IMR-90 (cell line): ENCODE measurements around the gene SLC25A11. TPM values are rescaled to one million over a fixed set of nuclear protein-coding genes. Genes with fewer than 3 reads are reported as not detected.

Experiments
- ATAC-seq: fragments of 200-7000 bp; cut with Tn5 transposase; 2 replicates; pipeline ENCODE4 v1.9.1; 2020; ENCODE audit warnings: low read depth, mild to moderate bottlenecking, moderate library complexity
- Bru-seq: library from RNA; stranded (reverse); fragments of 400-500 nt; gene quantifications from one replicate; lab custom pipeline; 2021; lab: Mats Ljungman, UMichigan
- BruChase-seq, 2 experiments: library from RNA; stranded (reverse); fragments of 400-500 nt; gene quantifications; one replicate each; lab custom pipeline; 2021; lab: Mats Ljungman, UMichigan
- BruUV-seq: library from RNA; stranded (reverse); fragments of 400-500 nt; replicated peaks from 2 replicates; lab custom pipeline; 2021; lab: Mats Ljungman, UMichigan
- CTCF ChIA-PET: fragments of 300-600 bp; formaldehyde crosslinking; extraction: SDS; loops from one replicate; lab custom pipeline; 2021; ENCODE audit warnings: antibody characterized with exemption; lab: Yijun Ruan, JAX
- POLR2A ChIA-PET: fragments of 300-600 bp; sonication (Branson Sonifier 250); formaldehyde crosslinking; loops from one replicate; lab custom pipeline; 2022; ENCODE audit warnings: antibody characterized with exemption; ENCODE audit not compliant: unreplicated experiment; lab: Charles Lee
- DNase-seq: peaks from one replicate; pipeline ENCODE4 v3.0.0; 2013
- H2AFZ ChIP-seq: replicated peaks from 2 replicates; pipeline ENCODE3; 2013; ENCODE audit warnings: low read length, mild to moderate bottlenecking; ENCODE audit not compliant: poor library complexity
- H2AK5ac ChIP-seq: 2 replicates; pipeline ENCODE4 v1.6.1; 2013; ENCODE audit warnings: low read depth, low read length, inconsistent platforms
- H2AK9ac ChIP-seq: replicated peaks from 2 replicates; pipeline ENCODE3; 2013; ENCODE audit warnings: mild to moderate bottlenecking, low read depth, low read length, moderate library complexity; ENCODE audit not compliant: poor library complexity
- H2BK120ac ChIP-seq: 2 replicates; pipeline ENCODE4 v1.6.1; 2013; ENCODE audit warnings: low read depth, low read length, inconsistent platforms
- H2BK15ac ChIP-seq: 3 replicates; pipeline ENCODE4 v1.6.1; 2013; ENCODE audit warnings: low read depth, low read length, inconsistent platforms
- H2BK20ac ChIP-seq: 2 replicates; pipeline ENCODE4 v1.6.1; 2013; ENCODE audit warnings: low read depth, mild to moderate bottlenecking, inconsistent platforms, low read length, moderate library complexity
- H2BK5ac ChIP-seq: 2 replicates; pipeline ENCODE4 v1.6.1; 2013; ENCODE audit warnings: mild to moderate bottlenecking, low read depth, low read length, inconsistent platforms; ENCODE audit not compliant: poor library complexity, severe bottlenecking
- H3K14ac ChIP-seq: replicated peaks from 2 replicates; pipeline ENCODE4 v1.6.1; 2013; ENCODE audit warnings: low read depth, low read length, inconsistent platforms
- H3K18ac ChIP-seq: 2 replicates; pipeline ENCODE4 v1.6.1; 2013; ENCODE audit warnings: low read depth, low read length, control low read depth
- H3K23ac ChIP-seq: 2 replicates; pipeline ENCODE4 v1.6.1; 2013; ENCODE audit warnings: low read depth, low read length, inconsistent platforms
- H3K27ac ChIP-seq: 2 replicates; pipeline ENCODE4 v1.5.1; 2013; ENCODE audit warnings: mild to moderate bottlenecking, control low read depth, low read length; ENCODE audit not compliant: insufficient read depth
- H3K27me3 ChIP-seq: 2 replicates; pipeline ENCODE4 v1.6.1; 2013; ENCODE audit warnings: low read length; ENCODE audit not compliant: control insufficient read depth, insufficient read depth
- H3K36me3 ChIP-seq: 2 replicates; pipeline ENCODE4 v1.6.1; 2013; ENCODE audit warnings: low read length, mixed read lengths; ENCODE audit not compliant: control insufficient read depth, insufficient read depth
- H3K4ac ChIP-seq: 2 replicates; pipeline ENCODE4 v1.6.1; 2013; ENCODE audit warnings: low read depth, low read length, inconsistent platforms
- H3K4me1 ChIP-seq: 2 replicates; pipeline ENCODE4 v1.6.1; 2013; ENCODE audit warnings: low read length, mixed read lengths; ENCODE audit not compliant: control insufficient read depth, insufficient read depth
- H3K4me2 ChIP-seq: 2 replicates; pipeline ENCODE4 v1.6.1; 2013; ENCODE audit warnings: low read depth, mild to moderate bottlenecking, control low read depth, low read length, moderate library complexity
- H3K4me3 ChIP-seq: 2 replicates; pipeline ENCODE4 v1.5.1; 2013; ENCODE audit warnings: low read depth, mild to moderate bottlenecking, control low read depth, low read length, moderate library complexity; ENCODE audit not compliant: insufficient read depth
- H3K56ac ChIP-seq: 2 replicates; pipeline ENCODE4 v1.6.1; 2013; ENCODE audit warnings: low read length, inconsistent platforms; ENCODE audit not compliant: insufficient read depth; ENCODE audit errors: extremely low read depth
- H3K79me1 ChIP-seq, 2 experiments: 2 replicates each; pipeline ENCODE4 v1.6.1; 2013; ENCODE audit warnings: low read length in 2 of 2, inconsistent platforms in 1 of 2, low read depth in 1 of 2
- H3K9ac ChIP-seq: 2 replicates; pipeline ENCODE4 v1.6.1; 2013; ENCODE audit warnings: low read depth, low read length, control low read depth
- H3K9me1 ChIP-seq: 2 replicates; pipeline ENCODE4 v1.6.1; 2013; ENCODE audit warnings: low read length, inconsistent platforms; ENCODE audit not compliant: insufficient read depth
- H3K9me3 ChIP-seq: 2 replicates; pipeline ENCODE4 v1.6.1; 2013; ENCODE audit warnings: low read length; ENCODE audit not compliant: control insufficient read depth, insufficient read depth
- H4K20me1 ChIP-seq: 2 replicates; pipeline ENCODE4 v1.6.1; 2013; ENCODE audit warnings: low read length, inconsistent platforms; ENCODE audit not compliant: insufficient read depth
- H4K5ac ChIP-seq: 2 replicates; pipeline ENCODE4 v1.6.1; 2013; ENCODE audit warnings: mild to moderate bottlenecking, low read depth, low read length, control low read depth
- H4K8ac ChIP-seq, 2 experiments: 2 replicates each; pipeline ENCODE4 v1.6.1; 2013; ENCODE audit warnings: low read depth in 2 of 2, low read length in 2 of 2, control low read depth in 1 of 2, inconsistent platforms in 1 of 2
- H4K91ac ChIP-seq: 2 replicates; pipeline ENCODE4 v1.6.1; 2013; ENCODE audit warnings: low read depth, low read length, inconsistent platforms; ENCODE audit not compliant: insufficient read depth
- BHLHE40 ChIP-seq: fragments of 150-350 bp; IDR thresholded peaks from 2 replicates; pipeline ENCODE4 v1.6.1; 2016; ENCODE audit warnings: mild to moderate bottlenecking, low read depth, low read length
- CEBPB ChIP-seq: IDR thresholded peaks from 2 replicates; pipeline ENCODE4 v1.6.1; 2012; ENCODE audit warnings: low read depth, low read length, improper control_type of control experiment
- FOS ChIP-seq: fragments of 150-350 bp; IDR thresholded peaks from 2 replicates; pipeline ENCODE4 v1.6.1; 2016; ENCODE audit warnings: low read depth, low read length
- MXI1 ChIP-seq: IDR thresholded peaks from 2 replicates; pipeline ENCODE4 v1.6.1; 2012; ENCODE audit warnings: low read depth, mild to moderate bottlenecking, low read length, moderate library complexity, borderline replicate concordance
- POLR2A ChIP-seq: IDR thresholded peaks from 2 replicates; pipeline ENCODE4 v1.6.1; 2012; ENCODE audit warnings: mild to moderate bottlenecking, low read depth, low read length
- RFX5 ChIP-seq: IDR thresholded peaks from 2 replicates; pipeline ENCODE4 v1.8.0; 2012; ENCODE audit warnings: low read depth, mild to moderate bottlenecking, low read length, moderate library complexity
- WGBS, 2 experiments: methylation state at CpG; one replicate each; pipeline versions ENCODE4 v1.1.5 to v1.1.7; 2013; ENCODE audit warnings: missing lambda C conversion rate in 2 of 2; ENCODE audit not compliant: insufficient read length in 1 of 2; ENCODE audit errors: extremely low coverage in 2 of 2; 5-methylcytosine and 5-hydroxymethylcytosine counted together
- dilution Hi-C: fragments of 300-500 bp; cut with HindIII; formaldehyde crosslinking; loops from one replicate; pipeline ENCODE4 v1.14.3; 2018; ENCODE audit warnings: low sequenced_read_pairs; ENCODE audit not compliant: unreplicated experiment
- in situ Hi-C: fragments of 300-500 bp; cut with MboI; formaldehyde crosslinking; loops from 3 replicates; pipeline ENCODE4 v1.14.3; 2019; ENCODE audit warnings: low sequenced_read_pairs, inconsistent platforms, mixed read lengths
- intact Hi-C: fragments of 100-400 bp; cut with micrococcal nuclease; formaldehyde crosslinking; loops from 2 replicates; pipeline ENCODE4 v1.10.0; 2022
- long read RNA-seq: library from polyadenylated mRNA; unstranded; transcript quantifications from one replicate; pipeline ENCODE4 v2.0.0, GENCODE V29; 2021; ENCODE audit not compliant: unreplicated experiment
- polyA plus RNA-seq, 3 experiments: library from polyadenylated mRNA; depleted of rRNA; stranded (reverse); fragments of >200 nt; gene quantifications; 2 replicates each; pipeline ENCODE4 v1.2.3, GENCODE V29; 2012; ENCODE audit warnings: low replicate concordance in 1 of 3
- total RNA-seq: library from RNA; depleted of rRNA; stranded (reverse); fragments of >200 nt; gene quantifications from 2 replicates; pipeline ENCODE4 v1.2.3, GENCODE V29; 2012; rRNA removed

Gene SLC25A11
- total RNA-seq (30.8 and 35.0 TPM in 2 replicates), polyA plus RNA-seq (2012; rRNA removed) (62.2 and 68.2 TPM in 2 replicates), Bru-seq, nascent RNA (percentile 73 among the genes with signal in this experiment), BruChase-seq, experiment 1, labeled RNA remaining after a 6-hour chase (percentile 86 among the genes with signal in this experiment), BruChase-seq, experiment 2, labeled RNA remaining after a 2-hour chase (percentile 77 among the genes with signal in this experiment)
- 58.3 and 80.2 TPM in 2 replicates for polyA plus RNA-seq (2012; cell fraction: cytosol; rRNA removed)
- polyA plus RNA-seq (2012; cell fraction: nucleus; rRNA removed; ENCODE audit: low replicate concordance), result 29.2 and 53.6 TPM in 2 replicates
- long read RNA-seq, transcript SLC25A11-201 (8 exons, 1,897 nt), result major isoform, 90 of 118 reads
- long read RNA-seq, partial matches to known transcripts, result 4 of 118 reads
- long read RNA-seq, other reads (novel, unspliced or antisense), result 22 of 118 reads

- dilution Hi-C loops, result no loop called here
- H2BK20ac ChIP-seq, result 0 out of 2 replicates have a peak within 1 kb of the TSS, but pooled peaks have one; percentile 70
- H3K18ac ChIP-seq, result peak within 1 kb of the TSS; percentile 36; the same call in 1 of the 2 replicates
- intact Hi-C loops, result loop anchor here (1.0 kb wide), 1 partner anchor 31 kb away; no protein-coding TSS in a partner anchor
- no peaks in the 10 kb centered on the region for H3K9me3 ChIP-seq
- in situ Hi-C loops, result no loop called here
- peak within 1 kb of the TSS; percentile 92 for H3K14ac ChIP-seq
- peaks cover 15% of the 10 kb centered on the region; the same call in 1 of the 2 replicates for H3K9me1 ChIP-seq
- H3K56ac ChIP-seq, result peak within 1 kb of the TSS; percentile 90
- peak within 1 kb of the TSS; percentile 92 for H3K4ac ChIP-seq
- DNase-seq (peak; percentile 100), ATAC-seq (peak; percentile 89)
- peak within 1 kb of the TSS; percentile 55 for H2BK5ac ChIP-seq
- H3K4me1 ChIP-seq, result peaks cover 13% of the 10 kb centered on the region
- H3K4me2 ChIP-seq, result peak within 1 kb of the TSS; percentile 94
- H3K79me1 ChIP-seq, result peaks cover 22 to 61% of the 10 kb centered on the region in 2 experiments; a peak in 3 of 4 replicates
- peak within 1 kb of the TSS; percentile 89 for H2AFZ ChIP-seq
- ChIA-PET POLR2A (interaction anchor here (0.6 to 2.0 kb wide), 3 partner anchors 9 to 31 kb away, joined by 3 to 14 read pairs (median 3); partner anchors contain the start of gene SPAG7), CTCF (interaction anchor here (0.5 to 1.6 kb wide), 3 partner anchors 27 to 40 kb away, joined by 3 read pairs; partner anchors contain the start of gene SPAG7)
- peak within 1 kb of the TSS; percentile 99 for H2AK9ac ChIP-seq
- no TSS peak for BruUV-seq
- peak within 1 kb of the TSS; percentile 72 for H4K5ac ChIP-seq
- H3K23ac ChIP-seq, result peak within 1 kb of the TSS; percentile 99
- 0% methylated on average over 38 of the region's 72 CpGs; no CpG with 5 or more reads in 1 of the 2 experiments for WGBS, 2 experiments
- H2BK120ac ChIP-seq, result peak within 1 kb of the TSS; percentile 85
- no peaks in the 10 kb centered on the region for H3K27me3 ChIP-seq
- H4K8ac ChIP-seq, result peak within 1 kb of the TSS; percentile 82 to 99
- peak within 1 kb of the TSS; percentile 84 for H3K9ac ChIP-seq
- peak within 1 kb of the TSS; percentile 93 for H4K91ac ChIP-seq
- H3K36me3 ChIP-seq, result peaks cover 43% of the 10 kb centered on the region
- TF ChIP-seq RFX5 (no peak), BHLHE40 (peak; percentile 95), CEBPB (peak; percentile 33), FOS (no peak), POLR2A (peak; percentile 71), MXI1 (peak; percentile 72; the same call in 1 of the 2 replicates)
- no peak within 1 kb of the TSS; the same call in 2 of the 3 replicates for H2BK15ac ChIP-seq
- peak within 1 kb of the TSS; percentile 93 for H2AK5ac ChIP-seq
- H4K20me1 ChIP-seq, result peaks cover 38% of the 10 kb centered on the region
- peak within 1 kb of the TSS; percentile 68 for H3K4me3 ChIP-seq
- peak within 1 kb of the TSS; percentile 78 for H3K27ac ChIP-seq
These were observed at the start of gene SLC25A11, which contains the start of gene RNF167 for GRCh38 chr17:4939796-4940554. SLC25A11 (minus strand) TSS chr17:4940046; CDS start chr17:4939910, 136 bp downstream. RNF167 (plus strand) TSS chr17:4940268; CDS start chr17:4940910, 642 bp downstream.
